ENCODE results near the gene NUDT4B.
"Not testable (repeated sequence)": the region's sequence is repeated elsewhere in the genome, so short reads cannot be mapped to it uniquely, and the experiment has no call there.

NUDT4B gene

GRCh38 chr1:148748563-148749334 lies at the start of gene NUDT4B:
NUDT4B (plus strand) TSS chr1:148748774; CDS start chr1:148748953, 179 bp downstream.
- not testable (repeated sequence) for DNase-seq (ENCODE audit: low read depth)

- DNase-seq (ENCODE audit: low read depth), result not testable (repeated sequence)
Measured at GRCh38 chr1:148699357-148699756, 49.2 kb upstream of the NUDT4B start.

GRCh38 chr1:148702242-148702641 lies 46.3 kb upstream of the NUDT4B start:
- DNase-seq (ENCODE audit: low read depth), result not testable (repeated sequence)

- not testable (repeated sequence) for DNase-seq (ENCODE audit: low read depth)
Measured at GRCh38 chr1:148703973-148704591, 44.5 kb upstream of the NUDT4B start.

GRCh38 chr1:148705316-148705948 lies 43.1 kb upstream of the NUDT4B start:
- DNase-seq (ENCODE audit: low read depth), result not testable (repeated sequence)

- DNase-seq (ENCODE audit: low read depth), result not testable (repeated sequence)
Measured at GRCh38 chr1:148708779-148709333, 39.7 kb upstream of the NUDT4B start.

- not testable (repeated sequence) for DNase-seq (ENCODE audit: low read depth)
Measured at GRCh38 chr1:148710772-148711523, 37.6 kb upstream of the NUDT4B start.

- not testable (repeated sequence) for DNase-seq (ENCODE audit: low read depth)
Measured at GRCh38 chr1:148712353-148712752, 36.2 kb upstream of the NUDT4B start.

- not testable (repeated sequence) for DNase-seq (ENCODE audit: low read depth)
Measured at GRCh38 chr1:148715518-148715917, 33.1 kb upstream of the NUDT4B start.

- DNase-seq (ENCODE audit: low read depth), result not testable (repeated sequence)
Measured at GRCh38 chr1:148716966-148717520, 31.5 kb upstream of the NUDT4B start.

- not testable (repeated sequence) for DNase-seq (ENCODE audit: low read depth)
Measured at GRCh38 chr1:148720918-148721317, 27.7 kb upstream of the NUDT4B start.

- not testable (repeated sequence) for DNase-seq (ENCODE audit: low read depth)
Measured at GRCh38 chr1:148722758-148723157, 25.8 kb upstream of the NUDT4B start.

GRCh38 chr1:148723515-148723914 lies 25.1 kb upstream of the NUDT4B start:
- not testable (repeated sequence) for DNase-seq (ENCODE audit: low read depth)

- DNase-seq (ENCODE audit: low read depth), result not testable (repeated sequence)
Measured at GRCh38 chr1:148724872-148725271, 23.7 kb upstream of the NUDT4B start.

GRCh38 chr1:148727862-148728261 lies 20.7 kb upstream of the NUDT4B start:
- DNase-seq (ENCODE audit: low read depth), result not testable (repeated sequence)

- not testable (repeated sequence) for DNase-seq (ENCODE audit: low read depth)
Measured at GRCh38 chr1:148729128-148729527, 19.4 kb upstream of the NUDT4B start.

GRCh38 chr1:148729541-148729940 lies 19.0 kb upstream of the NUDT4B start:
- not testable (repeated sequence) for DNase-seq (ENCODE audit: low read depth)

- DNase-seq (ENCODE audit: low read depth), result not testable (repeated sequence)
Measured at GRCh38 chr1:148732277-148732676, 16.3 kb upstream of the NUDT4B start.

GRCh38 chr1:148733585-148734310 lies 14.8 kb upstream of the NUDT4B start:
- not testable (repeated sequence) for DNase-seq (ENCODE audit: low read depth)

- not testable (repeated sequence) for DNase-seq (ENCODE audit: low read depth)
Measured at GRCh38 chr1:148734311-148734662, 14.3 kb upstream of the NUDT4B start.

GRCh38 chr1:148735538-148735937 lies 13.0 kb upstream of the NUDT4B start:
- not testable (repeated sequence) for DNase-seq (ENCODE audit: low read depth)

Data from activated T-cell treated with anti-CD3 and anti-CD28 coated beads for 1 hour (primary cell).